ENCODE data around the gene OSTF1.

Gene OSTF1

GRCh38 chr9:75085640-75086039, 2.7 kb upstream of the OSTF1 start:
- no peak for DNase-seq

- no peak for DNase-seq
Observed at GRCh38 chr9:75086541-75087288, 1.6 kb upstream of the OSTF1 start.

GRCh38 chr9:75087289-75087823, 958 bp upstream of the OSTF1 start:
- peak; percentile 57 for DNase-seq

GRCh38 chr9:75088646-75089372, 495 bp downstream of the OSTF1 start:
- DNase-seq: peak; percentile 70

GRCh38 chr9:75089373-75089766, 1.1 kb downstream of the OSTF1 start:
- no peak for DNase-seq

- no peak for DNase-seq
Observed at GRCh38 chr9:75090579-75090978, 2.3 kb downstream of the OSTF1 start.

GRCh38 chr9:75092766-75093165, 4.5 kb downstream of the OSTF1 start:
- no peak for DNase-seq

- DNase-seq: no peak
Observed at GRCh38 chr9:75096796-75097195, 8.5 kb downstream of the OSTF1 start.

GRCh38 chr9:75101004-75101588, 12.8 kb downstream of the OSTF1 start:
- no peak for DNase-seq

- no peak for DNase-seq
Observed at GRCh38 chr9:75102177-75102790, 14.0 kb downstream of the OSTF1 start.

GRCh38 chr9:75104607-75105006, 16.3 kb downstream of the OSTF1 start:
- DNase-seq: no peak

GRCh38 chr9:75105019-75105540, 16.8 kb downstream of the OSTF1 start:
- no peak for DNase-seq

- DNase-seq: no peak
Observed at GRCh38 chr9:75105841-75106240, 17.5 kb downstream of the OSTF1 start.

- DNase-seq: no peak
Observed at GRCh38 chr9:75106857-75107256, 18.5 kb downstream of the OSTF1 start.

- peak; percentile 83 for DNase-seq
Observed at GRCh38 chr9:75108571-75108970, 20.3 kb downstream of the OSTF1 start.

- DNase-seq: no peak
Observed at GRCh38 chr9:75109210-75109839, 21.0 kb downstream of the OSTF1 start.

- DNase-seq: no peak
Observed at GRCh38 chr9:75111019-75111622, 22.8 kb downstream of the OSTF1 start.

GRCh38 chr9:75112789-75113188, 24.5 kb downstream of the OSTF1 start:
- no peak for DNase-seq

GRCh38 chr9:75116306-75116705, 28.0 kb downstream of the OSTF1 start:
- DNase-seq: no peak

- DNase-seq: no peak
Observed at GRCh38 chr9:75117564-75117963, 29.2 kb downstream of the OSTF1 start.

- no peak for DNase-seq
Observed at GRCh38 chr9:75120686-75121085, 32.4 kb downstream of the OSTF1 start.

- DNase-seq: no peak
Observed at GRCh38 chr9:75121914-75122558, 33.7 kb downstream of the OSTF1 start.
